Trophoblast cell (in vitro differentiated cells and primary cell): ENCODE measurements around the gene BIN2.

Experiments
- DNase-seq, 2 donors: peaks; one replicate each; pipeline ENCODE4 v3.0.0-alpha.2; 2016
- H2AFZ ChIP-seq: 2 replicates; pipeline ENCODE4 v1.6.1; 2013; ENCODE audit warnings: low read length, moderate library complexity, mild to moderate bottlenecking; ENCODE audit not compliant: insufficient read depth, poor library complexity
- H2AK5ac ChIP-seq: 2 replicates; pipeline ENCODE4 v1.6.1; 2013; ENCODE audit warnings: mild to moderate bottlenecking, low read length
- H2BK120ac ChIP-seq: 2 replicates; pipeline ENCODE4 v1.6.1; 2013; ENCODE audit warnings: low read length, mild to moderate bottlenecking, moderate library complexity; ENCODE audit not compliant: insufficient read depth, poor library complexity
- H2BK12ac ChIP-seq: 2 replicates; pipeline ENCODE4 v1.6.1; 2013; ENCODE audit warnings: mild to moderate bottlenecking, low read length, moderate library complexity
- H2BK5ac ChIP-seq: 2 replicates; pipeline ENCODE4 v1.6.1; 2013; ENCODE audit warnings: low read length, low read depth, moderate library complexity, mild to moderate bottlenecking; ENCODE audit not compliant: poor library complexity
- H3K14ac ChIP-seq: 2 replicates; pipeline ENCODE4 v1.6.1; 2013; ENCODE audit warnings: mild to moderate bottlenecking, low read length
- H3K18ac ChIP-seq: 2 replicates; pipeline ENCODE4 v1.6.1; 2013; ENCODE audit warnings: mild to moderate bottlenecking, low read length
- H3K23ac ChIP-seq: 2 replicates; pipeline ENCODE4 v1.6.1; 2013; ENCODE audit warnings: low read length
- H3K27ac ChIP-seq: 2 replicates; pipeline ENCODE4 v1.5.1; 2013; ENCODE audit warnings: low read depth, mild to moderate bottlenecking, inconsistent platforms, low read length, moderate library complexity
- H3K27me3 ChIP-seq: 2 replicates; pipeline ENCODE4 v1.6.1; 2013; ENCODE audit warnings: inconsistent platforms, mild to moderate bottlenecking, low read length, moderate library complexity; ENCODE audit not compliant: insufficient read depth
- H3K36me3 ChIP-seq, 2 experiments: 1 replicate in 1 of 2; 2 replicates in 1 of 2; pipeline ENCODE4 v1.6.1; 2013; ENCODE audit warnings: low read length in 2 of 2, mild to moderate bottlenecking in 2 of 2, moderate library complexity in 1 of 2; ENCODE audit not compliant: insufficient read depth in 2 of 2, control insufficient read depth in 1 of 2
- H3K4ac ChIP-seq: 2 replicates; pipeline ENCODE4 v1.6.1; 2013; ENCODE audit warnings: low read depth, mild to moderate bottlenecking, low read length, moderate library complexity
- H3K4me1 ChIP-seq, 2 experiments: 1 replicate in 1 of 2; 2 replicates in 1 of 2; pipeline ENCODE4 v1.6.1; 2013; ENCODE audit warnings: low read length in 2 of 2, mild to moderate bottlenecking in 2 of 2, moderate library complexity in 1 of 2; ENCODE audit not compliant: insufficient read depth in 2 of 2, control insufficient read depth in 1 of 2
- H3K4me2 ChIP-seq: 2 replicates; pipeline ENCODE4 v1.6.1; 2013; ENCODE audit warnings: inconsistent platforms, mild to moderate bottlenecking, low read length, moderate library complexity
- H3K4me3 ChIP-seq: 2 replicates; pipeline ENCODE4 v1.5.1; 2013; ENCODE audit warnings: mild to moderate bottlenecking, low read depth, low read length, inconsistent platforms
- H3K79me1 ChIP-seq: one replicate; pipeline ENCODE4 v1.6.1; 2013; ENCODE audit warnings: low read length
- H3K79me2 ChIP-seq: 2 replicates; pipeline ENCODE4 v1.6.1; 2013; ENCODE audit warnings: low read length, mild to moderate bottlenecking; ENCODE audit not compliant: control insufficient read depth, insufficient read depth, poor library complexity
- H3K9ac ChIP-seq: 2 replicates; pipeline ENCODE4 v1.6.1; 2013; ENCODE audit warnings: mild to moderate bottlenecking, low read length
- H3K9me3 ChIP-seq: 2 replicates; pipeline ENCODE4 v1.6.1; 2013; ENCODE audit warnings: low read depth, mild to moderate bottlenecking, control low read depth, inconsistent platforms, low read length; ENCODE audit not compliant: insufficient read depth
- H4K12ac ChIP-seq: 2 replicates; pipeline ENCODE4 v1.6.1; 2013; ENCODE audit warnings: low read depth, mild to moderate bottlenecking, low read length, moderate library complexity
- H4K8ac ChIP-seq: 2 replicates; pipeline ENCODE4 v1.6.1; 2013; ENCODE audit warnings: low read depth, mild to moderate bottlenecking, low read length, moderate library complexity
- H4K91ac ChIP-seq: one replicate; pipeline ENCODE4 v1.6.1; 2013; ENCODE audit warnings: low read depth, mild to moderate bottlenecking, low read length, moderate library complexity
- WGBS: extraction: QIAGEN DNeasy Blood & Tissue Kit; methylation state at CpG from one replicate; pipeline ENCODE4 v1.1.7; 2013; ENCODE audit warnings: missing lambda C conversion rate; ENCODE audit not compliant: insufficient read length, insufficient coverage; ENCODE audit errors: extremely low coverage; 5-methylcytosine and 5-hydroxymethylcytosine counted together

BIN2 gene

GRCh38 chr12:51326698-51327439 lies 2.9 kb upstream of the BIN2 start:
- peak overlapping the region; percentile 74 for H4K8ac ChIP-seq
- peaks cover 13 to 30% of the 10 kb centered on the region in 2 experiments for H3K4me1 ChIP-seq
- H3K36me3 ChIP-seq, result no peaks in the 10 kb centered on the region
- H2AK5ac ChIP-seq, result no peak overlapping the region
- peak overlapping the region; percentile 48 for H2BK12ac ChIP-seq
- H4K91ac ChIP-seq, result peak overlapping the region; percentile 72
- no peak overlapping the region for H2AFZ ChIP-seq
- H3K79me2 ChIP-seq, result no peaks in the 10 kb centered on the region
- H3K27ac ChIP-seq, result peak overlapping the region; percentile 67
- WGBS, result no CpG with 5 or more reads among the region's 7 CpGs
- H2BK5ac ChIP-seq, result peak overlapping the region; percentile 49
- peak overlapping the region; percentile 16 for H3K14ac ChIP-seq
- no peaks in the 10 kb centered on the region for H3K27me3 ChIP-seq
- no peak overlapping the region for H3K4me3 ChIP-seq
- H3K23ac ChIP-seq, result no peak overlapping the region
- peak overlapping the region; percentile 71 for H2BK120ac ChIP-seq
- peaks cover 23% of the 10 kb centered on the region for H3K79me1 ChIP-seq
- no peak overlapping the region for H3K18ac ChIP-seq
- no peak overlapping the region for H3K4me2 ChIP-seq
- H3K4ac ChIP-seq, result no peak overlapping the region
- H3K9me3 ChIP-seq, result no peaks in the 10 kb centered on the region
- DNase-seq, result peak; percentile 61 to 80
- no peak overlapping the region for H4K12ac ChIP-seq
- H3K9ac ChIP-seq, result no peak overlapping the region

GRCh38 chr12:51324953-51325352 lies 979 bp upstream of the BIN2 start:
- Histone ChIP-seq H2BK12ac (no peak overlapping the region), H2BK120ac (no peak overlapping the region), H3K4me2 (no peak overlapping the region), H2AFZ (no peak overlapping the region), H4K12ac (no peak overlapping the region), H3K79me2 (no peaks in the 10 kb centered on the region), H3K4me3 (no peak overlapping the region), H3K4ac (no peak overlapping the region), H3K9me3 (no peaks in the 10 kb centered on the region), H4K91ac (no peak overlapping the region), H3K36me3 (no peaks in the 10 kb centered on the region), H2AK5ac (no peak overlapping the region), H3K27ac (no peak overlapping the region), H3K9ac (no peak overlapping the region), H3K14ac (no peak overlapping the region), H4K8ac (no peak overlapping the region), H3K23ac (no peak overlapping the region), H3K18ac (no peak overlapping the region), H3K27me3 (no peaks in the 10 kb centered on the region), H3K79me1 (peaks cover 32% of the 10 kb centered on the region), H2BK5ac (no peak overlapping the region), H3K4me1 (peaks cover 17 to 41% of the 10 kb centered on the region in 2 experiments)
- no CpG with 5 or more reads among the region's 4 CpGs for WGBS
- DNase-seq, result peak; percentile 70 to 84

- peak overlapping the region; percentile 81 for H3K14ac ChIP-seq
- no peak overlapping the region for H3K9ac ChIP-seq
- no peaks in the 10 kb centered on the region for H3K27me3 ChIP-seq
- H2BK5ac ChIP-seq, result peak overlapping the region; percentile 58
- H3K79me2 ChIP-seq, result no peaks in the 10 kb centered on the region
- H2AK5ac ChIP-seq, result peak overlapping the region; percentile 83
- H3K27ac ChIP-seq, result peak overlapping the region; percentile 77
- peak overlapping the region; percentile 84 for H4K91ac ChIP-seq
- H3K4ac ChIP-seq, result peak overlapping the region; percentile 84
- H3K18ac ChIP-seq, result peak overlapping the region; percentile 25
- H3K36me3 ChIP-seq, result no peaks in the 10 kb centered on the region
- WGBS, result no CpG with 5 or more reads among the region's 15 CpGs
- H2BK120ac ChIP-seq, result peak overlapping the region; percentile 56
- no peak overlapping the region for H4K12ac ChIP-seq
- no peak overlapping the region for H3K4me3 ChIP-seq
- DNase-seq, result peak in 1 of 2 donors; percentile 12
- H3K4me2 ChIP-seq, result no peak overlapping the region
- H3K9me3 ChIP-seq, result no peaks in the 10 kb centered on the region
- H3K23ac ChIP-seq, result no peak overlapping the region
- H2AFZ ChIP-seq, result no peak overlapping the region
- peaks cover 20 to 48% of the 10 kb centered on the region in 2 experiments for H3K4me1 ChIP-seq
- peak overlapping the region; percentile 89 for H2BK12ac ChIP-seq
- H3K79me1 ChIP-seq, result peaks cover 38% of the 10 kb centered on the region
- peak overlapping the region; percentile 50 for H4K8ac ChIP-seq
Observed at GRCh38 chr12:51323317-51323960, 535 bp downstream of the BIN2 start.

- no peak overlapping the region for H2AK5ac ChIP-seq
- H2BK12ac ChIP-seq, result peak overlapping the region; percentile 84
- H3K9ac ChIP-seq, result no peak overlapping the region
- peak overlapping the region; percentile 61 for H2BK120ac ChIP-seq
- H3K4me1 ChIP-seq, result peaks cover 20 to 49% of the 10 kb centered on the region in 2 experiments
- H4K12ac ChIP-seq, result no peak overlapping the region
- peak overlapping the region; percentile 54 for H2BK5ac ChIP-seq
- no peak overlapping the region for H3K18ac ChIP-seq
- H3K27me3 ChIP-seq, result no peaks in the 10 kb centered on the region
- no peak for DNase-seq
- no peak overlapping the region for H3K4me2 ChIP-seq
- no CpG with 5 or more reads among the region's 5 CpGs for WGBS
- peak overlapping the region; percentile 51 for H3K14ac ChIP-seq
- H3K36me3 ChIP-seq, result no peaks in the 10 kb centered on the region
- no peaks in the 10 kb centered on the region for H3K9me3 ChIP-seq
- H2AFZ ChIP-seq, result no peak overlapping the region
- no peak overlapping the region for H4K8ac ChIP-seq
- H3K27ac ChIP-seq, result peak overlapping the region; percentile 77
- H3K23ac ChIP-seq, result no peak overlapping the region
- H3K4ac ChIP-seq, result peak overlapping the region; percentile 58
- H3K79me1 ChIP-seq, result peaks cover 40% of the 10 kb centered on the region
- H3K79me2 ChIP-seq, result no peaks in the 10 kb centered on the region
- H3K4me3 ChIP-seq, result no peak overlapping the region
- peak overlapping the region; percentile 84 for H4K91ac ChIP-seq
Observed at GRCh38 chr12:51322452-51322851, 1.5 kb downstream of the BIN2 start.
